ENCODE measurements around the gene ZNRF3. TPM values are rescaled to one million over a fixed set of nuclear protein-coding genes. Genes with fewer than 3 reads are reported as not detected.
"Not testable (repeated sequence)": the region's sequence is repeated elsewhere in the genome, so short reads cannot be mapped to it uniquely, and the experiment has no call there.

Gene ZNRF3
- total and polyA plus RNA-seq, 5 experiments from 2014 or later: 0.08 to 0.69 (median 0.34) TPM; not detected in 1

GRCh38 chr22:28867191-28867590 lies 16.2 kb upstream of the ZNRF3 start:
- H3K27me3 Mint-ChIP-seq: peaks cover 0 to 30% (median 3%) of the 10 kb centered on the region in 5 donors
- no peaks in the 10 kb centered on the region for H3K4me1 Mint-ChIP-seq

GRCh38 chr22:28868389-28868788 lies 15.0 kb upstream of the ZNRF3 start:
- DNase-seq, H3K36me3 Mint-ChIP-seq, H3K4me1 Mint-ChIP-seq, H3K9me3 Mint-ChIP-seq, ATAC-seq, H3K4me3 Mint-ChIP-seq, H3K27ac Mint-ChIP-seq: not testable (repeated sequence)
- peaks cover 0 to 30% (median 3%) of the 10 kb centered on the region in 5 donors for H3K27me3 Mint-ChIP-seq
- POLR2A ChIA-PET: interaction anchor here (0.7 kb wide), 1 partner anchor 68 kb away, joined by 3 read pairs; no protein-coding TSS in a partner anchor

More at GRCh38 chr22:28867191-28867590, 16.2 kb upstream of the ZNRF3 start:
- ATAC-seq: no peak
- no peak for DNase-seq
- H3K4me3 Mint-ChIP-seq: no peak overlapping the region
- H3K36me3 Mint-ChIP-seq: peaks cover 0 to 4% (median 0%) of the 10 kb centered on the region in 3 donors
- H3K9me3 Mint-ChIP-seq: no peaks in the 10 kb centered on the region
- POLR2A ChIA-PET: no interaction called here
- H3K27ac Mint-ChIP-seq: no peak overlapping the region

- ATAC-seq: no peak
- Mint-ChIP-seq H3K9me3 (no peaks in the 10 kb centered on the region), H3K4me1 (peaks cover 0 to 6% (median 2%) of the 10 kb centered on the region in 4 donors), H3K27me3 (peaks cover 0 to 17% (median 3%) of the 10 kb centered on the region in 5 donors), H3K36me3 (no peaks in the 10 kb centered on the region), H3K4me3 (no peak overlapping the region), H3K27ac (no peak overlapping the region)
- DNase-seq: no peak
- POLR2A ChIA-PET: no interaction called here
Observed at GRCh38 chr22:28869736-28870135, 13.6 kb upstream of the ZNRF3 start.

- POLR2A ChIA-PET: no interaction called here
- no peak overlapping the region for H3K27ac Mint-ChIP-seq
- ATAC-seq: no peak
Observed at GRCh38 chr22:28873183-28873963, 10.0 kb upstream of the ZNRF3 start.

GRCh38 chr22:28874061-28874460 lies 9.3 kb upstream of the ZNRF3 start:
- POLR2A ChIA-PET: no interaction called here
- Mint-ChIP-seq H3K9me3 (no peaks in the 10 kb centered on the region), H3K4me3 (no peak overlapping the region), H3K27me3 (no peaks in the 10 kb centered on the region), H3K36me3 (no peaks in the 10 kb centered on the region), H3K4me1 (peaks cover 0 to 6% (median 2%) of the 10 kb centered on the region in 4 donors), H3K27ac (no peak overlapping the region)
- ATAC-seq (no peak), DNase-seq (no peak)

More at GRCh38 chr22:28873183-28873963, 10.0 kb upstream of the ZNRF3 start:
- H3K9me3 Mint-ChIP-seq: no peaks in the 10 kb centered on the region
- DNase-seq: no peak
- no peaks in the 10 kb centered on the region for H3K27me3 Mint-ChIP-seq
- no peaks in the 10 kb centered on the region for H3K36me3 Mint-ChIP-seq
- H3K4me1 Mint-ChIP-seq: peaks cover 0 to 6% (median 2%) of the 10 kb centered on the region in 4 donors
- no peak overlapping the region for H3K4me3 Mint-ChIP-seq

- no peak for ATAC-seq
- Mint-ChIP-seq H3K27me3 (no peaks in the 10 kb centered on the region), H3K27ac (no peak overlapping the region), H3K36me3 (no peaks in the 10 kb centered on the region), H3K4me1 (peaks cover 1 to 7% (median 3%) of the 10 kb centered on the region in 4 donors), H3K4me3 (no peak overlapping the region), H3K9me3 (no peaks in the 10 kb centered on the region)
- POLR2A ChIA-PET: interaction anchor here (0.6 kb wide), 1 partner anchor 185 kb away, joined by 5 read pairs; no protein-coding TSS in a partner anchor
- DNase-seq: no peak
Observed at GRCh38 chr22:28874811-28875320, 8.5 kb upstream of the ZNRF3 start.

GRCh38 chr22:28882545-28882877 lies 861 bp upstream of the ZNRF3 start:
- POLR2A ChIA-PET: interaction anchor here (1.2 kb wide), 2 partner anchors 9 to 10 kb away, joined by 4 read pairs; no protein-coding TSS in a partner anchor
- Mint-ChIP-seq H3K9me3 (no peaks in the 10 kb centered on the region), H3K4me3 (peak overlapping the region; percentile 79 to 94 (median 87)), H3K4me1 (peaks cover 12 to 20% (median 20%) of the 10 kb centered on the region in 4 donors), H3K27me3 (peaks cover 8 to 29% (median 18%) of the 10 kb centered on the region in 5 donors), H3K36me3 (no peaks in the 10 kb centered on the region), H3K27ac (peak overlapping the region in 8 of 10 donors; percentile 20 to 90 (median 48))
- ATAC-seq (peak in 1 of 2 donors; percentile 9), DNase-seq (peak in 3 of 10 donors; percentile 6 to 22 (median 16))

- Mint-ChIP-seq H3K4me1 (peaks cover 12 to 20% (median 20%) of the 10 kb centered on the region in 4 donors), H3K27ac (no peak overlapping the region), H3K9me3 (no peaks in the 10 kb centered on the region), H3K27me3 (peaks cover 8 to 38% (median 24%) of the 10 kb centered on the region in 5 donors), H3K36me3 (no peaks in the 10 kb centered on the region), H3K4me3 (peak overlapping the region in 4 of 10 donors; percentile 8 to 93 (median 84))
- ATAC-seq (no peak), DNase-seq (no peak)
- POLR2A ChIA-PET: interaction anchor here (1.2 to 1.3 kb wide), 3 partner anchors 8 to 72 kb away, joined by 3 to 4 read pairs (median 4); no protein-coding TSS in a partner anchor
Observed at GRCh38 chr22:28883657-28883916, 215 bp downstream of the ZNRF3 start.

GRCh38 chr22:28883917-28884746 lies 760 bp downstream of the ZNRF3 start:
- H3K36me3 Mint-ChIP-seq: no peaks in the 10 kb centered on the region
- H3K4me1 Mint-ChIP-seq: peaks cover 12 to 20% (median 20%) of the 10 kb centered on the region in 4 donors
- DNase-seq: peak; percentile 19 to 70 (median 36)
- POLR2A ChIA-PET: interaction anchor here (1.2 to 1.4 kb wide), 3 partner anchors 9 to 84 kb away, joined by 3 to 4 read pairs (median 3); partner anchors contain the start of gene XBP1
- H3K4me3 Mint-ChIP-seq: peak overlapping the region; percentile 63 to 87 (median 74)
- H3K9me3 Mint-ChIP-seq: no peaks in the 10 kb centered on the region
- peaks cover 8 to 38% (median 24%) of the 10 kb centered on the region in 5 donors for H3K27me3 Mint-ChIP-seq
- H3K27ac Mint-ChIP-seq: peak overlapping the region in 2 of 10 donors; percentile 17 to 40
- peak; percentile 43 to 45 for ATAC-seq

- POLR2A ChIA-PET: interaction anchor here (0.7 to 1.4 kb wide), 2 partner anchors 84 to 890 kb away, joined by 3 to 5 read pairs; partner anchors contain the start of gene XBP1
- Mint-ChIP-seq H3K27ac (no peak overlapping the region), H3K4me1 (peaks cover 15 to 26% (median 23%) of the 10 kb centered on the region in 4 donors), H3K36me3 (no peaks in the 10 kb centered on the region), H3K9me3 (no peaks in the 10 kb centered on the region), H3K27me3 (peaks cover 10 to 38% (median 32%) of the 10 kb centered on the region in 5 donors), H3K4me3 (peak overlapping the region; percentile 63 to 87 (median 74))
- DNase-seq: no peak
- ATAC-seq: no peak
Observed at GRCh38 chr22:28884747-28885350, 1.5 kb downstream of the ZNRF3 start.

GRCh38 chr22:28885939-28886338 lies 2.6 kb downstream of the ZNRF3 start:
- DNase-seq (no peak), ATAC-seq (no peak)
- H3K9me3 Mint-ChIP-seq: no peaks in the 10 kb centered on the region
- POLR2A ChIA-PET: interaction anchor here (0.7 kb wide), 2 partner anchors 699 to 891 kb away, joined by 5 to 7 read pairs; no protein-coding TSS in a partner anchor
- H3K4me1 Mint-ChIP-seq: peaks cover 13 to 28% (median 21%) of the 10 kb centered on the region in 4 donors
- H3K27ac Mint-ChIP-seq: no peak overlapping the region
- H3K27me3 Mint-ChIP-seq: peaks cover 10 to 44% (median 32%) of the 10 kb centered on the region in 5 donors
- no peaks in the 10 kb centered on the region for H3K36me3 Mint-ChIP-seq
- H3K4me3 Mint-ChIP-seq: peak overlapping the region in 3 of 10 donors; percentile 61 to 85 (median 66)

GRCh38 chr22:28886679-28887078 lies 3.3 kb downstream of the ZNRF3 start:
- H3K27me3 Mint-ChIP-seq: peaks cover 10 to 52% (median 33%) of the 10 kb centered on the region in 5 donors
- peaks cover 13 to 28% (median 21%) of the 10 kb centered on the region in 4 donors for H3K4me1 Mint-ChIP-seq
- DNase-seq, H3K36me3 Mint-ChIP-seq, POLR2A ChIA-PET, H3K9me3 Mint-ChIP-seq, H3K4me3 Mint-ChIP-seq, ATAC-seq, H3K27ac Mint-ChIP-seq: not testable (repeated sequence)
